B cell (primary cell): Measurements from ENCODE around the gene LRRC8E. TPM values are rescaled to one million over a fixed set of nuclear protein-coding genes. Genes with fewer than 3 reads are reported as not detected.
A peak's percentile ranks its signal among the peaks of the same experiment; 100 is the strongest.

Experiments
- ATAC-seq: fragments of 200-7000 bp; cut with Tn5 transposase; one replicate; pipeline ENCODE4 v1.10.0; 2021; ENCODE audit warnings: low read depth, mild to moderate bottlenecking, moderate number of reproducible peaks, moderate library complexity
- CTCF ChIA-PET: fragments of 350-600 bp; sonication (Branson Sonifier 250); formaldehyde crosslinking; loops from one replicate; lab custom pipeline; 2021; ENCODE audit warnings: antibody characterized with exemption, inconsistent platforms; lab: Charles Lee
- POLR2A ChIA-PET: fragments of 350-600 bp; sonication (Branson Sonifier 250); formaldehyde crosslinking; loops from one replicate; lab custom pipeline; 2021; ENCODE audit warnings: antibody characterized with exemption; lab: Charles Lee
- DNase-seq: peaks from one replicate; pipeline ENCODE4 v3.0.0; 2013
- H2AFZ ChIP-seq: 2 replicates; pipeline ENCODE4 v1.6.1; 2012; ENCODE audit warnings: mild to moderate bottlenecking, low read depth, low read length; ENCODE audit not compliant: insufficient read depth, poor library complexity, severe bottlenecking
- H3K27ac ChIP-seq, 2 donors: 1 replicate in 1 of 2; 2 replicates in 1 of 2; pipeline ENCODE4 v1.5.1; 2012 to 2013; ENCODE audit warnings: low read length in 2 of 2, mild to moderate bottlenecking in 2 of 2, moderate library complexity in 1 of 2
- H3K27me3 ChIP-seq, 4 experiments: fragments of 200-600 bp in 1 of 4; sonication (generic) in 1 of 4; replicated peaks in 1 of 4; 1 replicate in 2 of 4; 2 replicates in 2 of 4; pipeline versions ENCODE4 v1.6.1 to v1.7.0; 2013 to 2016; ENCODE audit warnings: low read length in 3 of 4, mild to moderate bottlenecking in 2 of 4, mixed read lengths in 1 of 4, moderate library complexity in 1 of 4; ENCODE audit not compliant: insufficient read depth in 4 of 4, control insufficient read depth in 3 of 4; ENCODE audit errors: control extremely low read depth in 1 of 4
- H3K36me3 ChIP-seq, 2 experiments: replicated peaks in 1 of 2; 1 replicate in 1 of 2; 2 replicates in 1 of 2; pipeline versions ENCODE4 v1.6.1 to v1.7.1; 2013; ENCODE audit warnings: low read length in 1 of 2; ENCODE audit not compliant: insufficient read depth in 2 of 2, control insufficient read depth in 1 of 2; ENCODE audit errors: control extremely low read depth in 1 of 2, extremely low read depth in 1 of 2
- H3K4me1 ChIP-seq, 2 donors: fragments of 200-600 bp in 1 of 2; sonication (generic) in 1 of 2; 1 replicate in 1 of 2; 2 replicates in 1 of 2; pipeline versions ENCODE4 v1.5.1 to v1.6.1; 2013 to 2017; ENCODE audit warnings: low read length in 2 of 2; ENCODE audit not compliant: control insufficient read depth in 2 of 2, insufficient read depth in 2 of 2
- H3K4me2 ChIP-seq: replicated peaks from 2 replicates; pipeline ENCODE3; 2012; ENCODE audit warnings: mild to moderate bottlenecking, low read depth, low read length; ENCODE audit not compliant: poor library complexity, severe bottlenecking
- H3K4me3 ChIP-seq, 5 experiments: fragments of 200-600 bp in 1 of 5; sonication (generic) in 1 of 5; 1 replicate in 3 of 5; 2 replicates in 2 of 5; pipeline versions ENCODE4 v1.5.1 to v1.7.0; 2011 to 2016; ENCODE audit warnings: low read length in 4 of 5, mild to moderate bottlenecking in 4 of 5, low read depth in 2 of 5, control low read depth in 1 of 5, moderate library complexity in 1 of 5; ENCODE audit not compliant: insufficient read depth in 1 of 5; ENCODE audit errors: control extremely low read depth in 1 of 5, extremely low read depth in 1 of 5
- H3K79me2 ChIP-seq: fragments of 200-600 bp; sonication (generic); one replicate; pipeline ENCODE4 v1.6.0; 2016; ENCODE audit warnings: low read length; ENCODE audit not compliant: control insufficient read depth, insufficient read depth
- H3K9ac ChIP-seq: fragments of 200-600 bp; sonication (generic); 2 replicates; pipeline ENCODE4 v1.6.1; 2017; ENCODE audit warnings: mild to moderate bottlenecking, low read length, moderate library complexity
- H3K9me3 ChIP-seq, 3 donors: one replicate each; pipeline versions ENCODE4 v1.6.1 to v1.7.1; 2013; ENCODE audit warnings: low read length in 2 of 3; ENCODE audit not compliant: control insufficient read depth in 2 of 3, insufficient read depth in 1 of 3; ENCODE audit errors: control extremely low read depth in 1 of 3
- H4K20me1 ChIP-seq: 2 replicates; pipeline ENCODE4 v1.6.0; 2012; ENCODE audit warnings: mild to moderate bottlenecking, low read length; ENCODE audit not compliant: insufficient read depth, control insufficient read depth, poor library complexity, severe bottlenecking
- H3K27ac Mint-ChIP-seq: one replicate; pipeline ENCODE4 v1.8.0; 2021; ENCODE audit warnings: mixed read lengths
- H3K27me3 Mint-ChIP-seq: one replicate; pipeline ENCODE4 v1.8.0; 2021; ENCODE audit warnings: mixed read lengths
- H3K4me1 Mint-ChIP-seq: one replicate; pipeline ENCODE4 v1.8.0; 2021; ENCODE audit warnings: mixed read lengths
- H3K4me3 Mint-ChIP-seq: one replicate; pipeline ENCODE4 v1.8.0; 2021; ENCODE audit warnings: mixed read lengths
- H3K9me3 Mint-ChIP-seq: one replicate; pipeline ENCODE4 v1.8.0; 2022; ENCODE audit warnings: mixed read lengths; ENCODE audit not compliant: insufficient read depth
- CTCF ChIP-seq: fragments of 200-600 bp; IDR thresholded peaks from one replicate; pipeline ENCODE4 v1.8.0; 2022; ENCODE audit warnings: antibody characterized with exemption, mild to moderate bottlenecking
- EZH2 ChIP-seq: IDR thresholded peaks from 2 replicates; pipeline ENCODE4 v1.6.1; 2012; ENCODE audit warnings: borderline replicate concordance, low read depth, mild to moderate bottlenecking, moderate library complexity, low read length; ENCODE audit not compliant: insufficient read depth, poor library complexity, severe bottlenecking
- WGBS: methylation state at CpG from one replicate; pipeline ENCODE4 v1.1.5; 2013; ENCODE audit warnings: missing lambda C conversion rate; ENCODE audit not compliant: insufficient coverage; 5-methylcytosine and 5-hydroxymethylcytosine counted together
- intact Hi-C: fragments of 100-400 bp; cut with micrococcal nuclease; formaldehyde crosslinking; loops from one replicate; pipeline ENCODE4 v1.10.0; 2022
- polyA plus RNA-seq: library from polyadenylated mRNA; depleted of rRNA; stranded (reverse); fragments of >200 nt; gene quantifications from 2 replicates; pipeline ENCODE4 v1.2.3, GENCODE V29; 2012
- total RNA-seq, 2 donors: library from RNA; stranded (reverse); fragments of 120-200 nt in 1 of 2; gene quantifications; 1 replicate in 1 of 2; 2 replicates in 1 of 2; pipeline versions ENCODE4 v1.2.3 to v1.2.4, GENCODE V29; 2013 to 2022

LRRC8E gene
- total and polyA plus RNA-seq, 2 donors (not counting 1 experiment from before 2014, with no cell fraction given): not detected

- H4K20me1 ChIP-seq: peaks cover 24% of the 10 kb centered on the region
- H3K79me2 ChIP-seq: peaks cover 5% of the 10 kb centered on the region
- H2AFZ ChIP-seq: no peak overlapping the region
- no peak overlapping the region for H3K4me3 ChIP-seq
- WGBS: 95% methylated on average over 23 of the region's 23 CpGs
- Mint-ChIP-seq H3K9me3 (no peaks in the 10 kb centered on the region), H3K4me1 (peaks cover 15% of the 10 kb centered on the region), H3K4me3 (peak overlapping the region; percentile 34), H3K27ac (no peak overlapping the region), H3K27me3 (no peaks in the 10 kb centered on the region)
- intact Hi-C loops: no loop called here
- TF ChIP-seq CTCF (no peak), EZH2 (no peak)
- no peak overlapping the region for H3K9ac ChIP-seq
- H3K27ac ChIP-seq: no peak overlapping the region
- ATAC-seq: no peak
- no peak overlapping the region for H3K4me2 ChIP-seq
- CTCF ChIA-PET: interaction anchor here (1.2 to 1.8 kb wide), 5 partner anchors 10 to 272 kb away, joined by 3 to 9 read pairs (median 3); no protein-coding TSS in a partner anchor
- no peaks in the 10 kb centered on the region for H3K9me3 ChIP-seq
- DNase-seq: no peak
- H3K27me3 ChIP-seq: no peaks in the 10 kb centered on the region
- H3K36me3 ChIP-seq: peaks cover 2 to 28% of the 10 kb centered on the region in 2 experiments
- POLR2A ChIA-PET: interaction anchor here (0.6 to 1.0 kb wide), 2 partner anchors 62 to 462 kb away, joined by 3 read pairs; partner anchors contain the start of gene RAB11B
- H3K4me1 ChIP-seq: peaks cover 10 to 12% of the 10 kb centered on the region in 2 donors
Measured at GRCh38 chr19:7927605-7928333, 39.5 kb downstream of the LRRC8E start.

- CTCF ChIA-PET: interaction anchor here (0.9 to 1.8 kb wide), 6 partner anchors 7 to 273 kb away, joined by 3 to 9 read pairs (median 4); partner anchors contain the start of gene SNAPC2
- ATAC-seq: no peak
- Histone ChIP-seq H3K4me3 (no peak overlapping the region), H3K27ac (no peak overlapping the region), H3K4me2 (no peak overlapping the region), H3K36me3 (peaks cover 2 to 28% of the 10 kb centered on the region in 2 experiments), H3K9me3 (no peaks in the 10 kb centered on the region), H3K79me2 (peaks cover 4% of the 10 kb centered on the region), H4K20me1 (peaks cover 19% of the 10 kb centered on the region), H3K4me1 (peaks cover 10 to 12% of the 10 kb centered on the region in 2 donors), H3K9ac (no peak overlapping the region), H3K27me3 (no peaks in the 10 kb centered on the region), H2AFZ (no peak overlapping the region)
- peaks cover 10% of the 10 kb centered on the region for H3K4me1 Mint-ChIP-seq
- no peak overlapping the region for H3K4me3 Mint-ChIP-seq
- TF ChIP-seq EZH2: no peak
- TF ChIP-seq CTCF: no peak
- no peak for DNase-seq
- POLR2A ChIA-PET: interaction anchor here (1.7 to 2.2 kb wide), 2 partner anchors 8 to 15 kb away, joined by 7 to 16 read pairs; partner anchors contain the start of genes SNAPC2 and TIMM44
- 100% methylated on average over 8 of the region's 9 CpGs for WGBS
- no peak overlapping the region for H3K27ac Mint-ChIP-seq
- intact Hi-C loops: no loop called here
- no peaks in the 10 kb centered on the region for H3K27me3 Mint-ChIP-seq
- H3K9me3 Mint-ChIP-seq: no peaks in the 10 kb centered on the region
Measured at GRCh38 chr19:7928334-7928706, 40.0 kb downstream of the LRRC8E start.
